Measurements from ENCODE around the gene MAST2.
"Not testable (repeated sequence)": the region's sequence is repeated elsewhere in the genome, so short reads cannot be mapped to it uniquely, and the experiment has no call there.

MAST2 gene

DNA sequence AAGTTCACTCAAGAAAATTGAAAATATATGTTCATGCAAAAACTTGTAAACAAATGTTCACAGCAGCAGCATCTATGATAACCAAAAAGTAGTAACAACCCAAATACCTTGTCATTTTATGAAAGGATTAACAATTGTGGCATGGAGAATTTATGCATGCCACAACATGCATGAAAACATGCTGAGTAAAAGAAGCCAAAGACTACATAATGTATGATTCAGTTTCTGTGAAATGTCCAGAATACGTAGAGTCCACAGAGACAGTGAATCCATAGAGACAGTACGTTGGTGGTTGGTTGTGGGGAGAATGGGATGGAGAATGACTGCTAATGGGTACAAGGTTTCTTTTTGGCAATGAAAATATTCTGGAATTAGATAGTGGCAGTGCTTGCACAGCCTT lies 148.7 kb downstream of the MAST2 start:
- H3K9me3 Mint-ChIP-seq, result no peaks in the 10 kb centered on the region
- ATAC-seq, result no peak
- H3K27me3 Mint-ChIP-seq, result no peaks in the 10 kb centered on the region
- H3K36me3 Mint-ChIP-seq, result no peaks in the 10 kb centered on the region
- no peak overlapping the region for H3K4me3 Mint-ChIP-seq
- H3K4me1 Mint-ChIP-seq, result peaks cover 7% of the 10 kb centered on the region
- H3K27ac Mint-ChIP-seq, result no peak overlapping the region

DNA sequence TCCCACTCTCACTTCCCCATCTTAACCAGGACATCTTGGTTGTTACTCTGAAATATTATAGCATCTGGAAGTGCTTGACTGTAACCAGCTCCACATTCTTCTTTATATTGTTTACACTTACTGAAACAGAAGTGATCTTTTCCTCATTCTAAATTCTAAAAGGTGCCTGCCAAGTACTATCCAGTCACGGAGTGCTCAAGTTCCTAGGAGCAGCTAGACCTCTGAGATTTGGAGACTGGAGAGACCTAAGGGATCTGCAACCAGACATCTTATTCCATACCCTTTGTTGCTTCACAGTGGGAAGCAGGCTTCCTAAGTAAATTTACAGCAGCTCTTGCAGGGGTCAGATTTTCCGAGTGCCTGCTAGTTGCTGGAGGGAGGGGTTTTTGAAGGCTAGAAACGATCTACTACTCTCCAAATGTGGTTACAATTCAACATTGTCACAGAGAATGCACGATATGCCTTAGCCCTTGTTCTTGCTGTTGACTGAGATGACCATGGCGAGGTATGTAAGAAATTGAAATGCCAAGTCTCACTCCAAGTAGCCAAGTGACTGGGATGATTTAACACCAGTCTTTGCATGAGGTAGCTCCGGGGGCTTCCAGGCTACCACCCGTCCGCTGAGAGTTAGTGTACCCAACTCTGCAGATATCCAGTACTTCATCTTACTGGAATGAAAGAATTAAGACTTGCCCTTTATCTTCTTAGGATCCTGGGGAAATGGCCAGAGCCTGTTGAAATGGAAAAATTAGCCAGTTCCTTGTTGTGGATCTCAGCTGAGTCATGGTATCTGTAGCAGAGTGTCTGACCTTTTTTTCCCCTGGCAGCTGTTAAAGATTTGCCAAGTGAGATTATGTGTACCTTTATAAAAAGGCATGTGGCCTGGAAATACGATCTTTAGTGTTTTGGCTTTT lies 150.8 kb downstream of the MAST2 start:
- peaks cover 1% of the 10 kb centered on the region for H3K4me1 Mint-ChIP-seq

DNA sequence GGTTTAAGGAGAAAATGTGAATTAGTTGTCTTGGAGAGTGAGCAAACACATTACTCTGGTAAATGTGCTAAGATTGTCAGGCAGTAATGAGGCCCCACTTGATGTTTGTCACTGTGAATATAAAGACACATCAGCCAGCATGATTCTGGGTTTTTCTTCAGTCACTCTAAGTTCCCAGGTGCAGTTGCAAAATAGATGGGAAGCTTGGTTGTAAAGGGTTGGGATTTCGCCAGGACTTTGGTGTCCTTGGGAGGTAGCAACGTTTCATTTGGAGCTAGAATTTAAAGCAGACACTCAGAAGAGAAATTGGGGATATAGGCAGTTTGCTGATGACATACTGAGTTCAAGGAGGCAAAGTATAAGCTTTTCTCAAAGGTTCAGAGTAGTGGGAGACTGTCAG lies 154.3 kb downstream of the MAST2 start:
- Mint-ChIP-seq H3K9me3 (no peaks in the 10 kb centered on the region), H3K36me3 (peaks cover 18% of the 10 kb centered on the region), H3K4me3 (no peak overlapping the region), H3K27ac (no peak overlapping the region), H3K4me1 (no peaks in the 10 kb centered on the region), H3K27me3 (no peaks in the 10 kb centered on the region)
- ATAC-seq, result no peak

More for the DNA sequence above, 150.8 kb downstream of the MAST2 start:
- Mint-ChIP-seq H3K36me3 (no peaks in the 10 kb centered on the region), H3K27me3 (no peaks in the 10 kb centered on the region), H3K9me3 (no peaks in the 10 kb centered on the region), H3K27ac (no peak overlapping the region), H3K4me3 (no peak overlapping the region)
- ATAC-seq, result no peak

DNA sequence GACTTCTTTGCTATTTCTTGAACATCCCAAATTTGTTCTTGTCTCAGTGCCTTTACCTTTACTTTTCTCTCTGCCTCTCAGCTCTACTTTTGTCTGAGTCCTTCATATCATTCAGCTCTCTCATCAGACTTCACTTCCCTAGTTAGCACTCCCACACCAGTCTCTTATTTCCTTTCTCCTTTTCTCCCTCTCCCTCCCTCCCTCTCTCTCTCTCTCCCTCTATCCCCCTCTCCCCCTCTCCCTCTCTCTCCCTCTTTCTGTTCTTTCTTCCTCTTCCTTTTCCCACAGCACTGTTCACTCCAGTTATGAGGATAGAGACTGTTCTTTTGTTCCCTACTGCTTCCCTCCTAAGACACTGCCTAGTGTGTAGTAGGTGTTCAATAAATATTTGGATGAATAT lies 154.9 kb downstream of the MAST2 start:
- H3K36me3 Mint-ChIP-seq, result peaks cover 24% of the 10 kb centered on the region
- no peak for ATAC-seq
- H3K27ac Mint-ChIP-seq, result no peak overlapping the region

DNA sequence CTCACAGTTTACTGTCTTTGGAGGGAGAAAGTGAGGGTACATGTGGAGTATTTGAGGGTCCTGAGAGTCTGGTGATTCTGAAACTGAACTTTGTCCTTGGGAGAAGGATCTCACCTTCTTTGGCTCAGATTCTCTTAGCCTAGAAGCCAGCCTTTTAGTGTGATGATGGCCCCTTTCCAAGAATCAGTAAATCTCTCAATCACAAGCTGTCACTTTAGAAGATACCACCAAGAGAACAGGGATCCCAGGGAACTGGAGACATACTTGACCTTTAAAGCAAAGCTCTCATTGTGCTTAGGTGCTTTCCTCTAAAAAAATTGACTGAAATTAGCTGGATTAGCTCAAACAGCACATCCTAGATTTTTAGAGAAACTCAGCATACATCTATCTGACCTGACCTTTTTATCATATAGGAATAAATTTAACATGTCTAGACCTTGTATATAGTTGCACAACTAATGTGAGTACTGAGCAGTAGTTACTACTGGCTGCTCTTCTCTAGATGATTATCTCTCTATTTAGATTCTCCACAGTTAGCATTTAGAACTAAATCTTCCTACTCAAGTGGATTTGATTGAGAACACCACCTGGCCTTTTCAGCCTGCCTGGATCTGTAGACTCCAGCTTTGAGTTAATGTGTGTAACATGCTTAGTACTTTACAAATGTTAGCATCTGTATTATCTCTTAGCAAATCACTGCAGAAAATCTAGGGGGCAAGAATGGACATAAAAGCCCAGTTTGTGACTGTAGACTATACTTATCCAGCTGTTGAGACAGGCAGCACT lies 157.7 kb downstream of the MAST2 start:
- no peaks in the 10 kb centered on the region for H3K4me1 Mint-ChIP-seq
- H3K4me3 Mint-ChIP-seq, result no peak overlapping the region
- no peaks in the 10 kb centered on the region for H3K27me3 Mint-ChIP-seq

More for the DNA sequence above, 154.9 kb downstream of the MAST2 start:
- H3K4me1 Mint-ChIP-seq, result no peaks in the 10 kb centered on the region
- H3K9me3 Mint-ChIP-seq, result no peaks in the 10 kb centered on the region
- H3K27me3 Mint-ChIP-seq, result no peaks in the 10 kb centered on the region
- H3K4me3 Mint-ChIP-seq, result no peak overlapping the region

DNA sequence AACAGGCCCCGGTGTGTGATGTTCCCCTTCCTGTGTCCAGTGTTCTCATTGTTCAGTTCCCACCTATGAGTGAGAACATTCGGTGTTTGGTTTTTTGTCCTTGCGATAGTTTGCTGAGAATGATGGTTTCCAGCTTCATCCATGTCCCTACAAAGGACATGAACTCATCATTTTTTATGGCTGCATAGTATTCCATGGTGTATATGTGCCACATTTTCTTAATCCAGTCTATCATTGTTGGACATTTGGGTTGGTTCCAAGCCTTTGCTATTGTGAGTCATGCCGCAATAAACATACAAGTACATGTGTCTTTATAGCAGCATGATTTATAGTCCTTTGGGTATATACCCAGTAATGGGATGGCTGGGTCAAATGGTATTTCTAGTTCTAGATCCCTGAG lies 158.5 kb downstream of the MAST2 start:
- not testable (repeated sequence) for ATAC-seq, H3K27ac Mint-ChIP-seq, H3K9me3 Mint-ChIP-seq, H3K27me3 Mint-ChIP-seq, H3K4me1 Mint-ChIP-seq, H3K4me3 Mint-ChIP-seq
- H3K36me3 Mint-ChIP-seq, result peaks cover 48% of the 10 kb centered on the region

More for the DNA sequence above, 157.7 kb downstream of the MAST2 start:
- ATAC-seq, result no peak
- Mint-ChIP-seq H3K36me3 (peaks cover 47% of the 10 kb centered on the region), H3K27ac (no peak overlapping the region), H3K9me3 (no peaks in the 10 kb centered on the region)

DNA sequence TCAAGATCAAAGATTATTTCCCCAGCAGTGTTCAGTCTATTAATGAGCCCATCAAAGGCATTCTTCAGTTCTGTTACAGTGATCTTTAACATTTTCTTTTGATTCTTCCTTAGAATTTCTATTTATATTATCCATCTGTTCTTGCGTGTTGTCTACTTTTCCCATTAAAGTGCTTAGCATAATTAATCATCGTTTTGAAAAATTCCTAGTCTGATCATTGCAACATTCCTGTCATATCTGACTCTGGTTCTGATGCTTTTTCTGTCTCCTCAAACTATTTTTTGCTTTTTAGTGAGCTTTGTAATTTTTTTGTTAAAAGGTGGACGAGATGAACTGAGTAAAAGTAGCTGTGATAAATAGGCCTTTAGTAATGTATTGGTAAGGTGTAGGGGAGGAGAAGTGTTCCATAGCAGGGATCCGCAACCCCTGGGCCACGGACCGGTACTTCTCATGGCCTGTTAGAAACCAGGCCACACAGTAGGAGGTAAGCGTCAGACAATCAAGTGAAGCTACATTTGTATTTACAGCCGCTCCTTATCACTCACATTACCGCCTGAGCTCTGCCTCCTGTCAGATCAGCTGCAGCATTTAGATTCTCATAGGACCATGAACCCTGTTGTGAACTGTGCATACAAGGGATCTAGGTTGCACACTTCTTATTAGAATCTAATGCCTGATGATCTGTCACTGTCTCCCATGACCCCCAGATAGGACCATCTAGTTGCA lies 165.7 kb downstream of the MAST2 start:
- ATAC-seq, result no peak
- H3K27me3 Mint-ChIP-seq, result no peaks in the 10 kb centered on the region

DNA sequence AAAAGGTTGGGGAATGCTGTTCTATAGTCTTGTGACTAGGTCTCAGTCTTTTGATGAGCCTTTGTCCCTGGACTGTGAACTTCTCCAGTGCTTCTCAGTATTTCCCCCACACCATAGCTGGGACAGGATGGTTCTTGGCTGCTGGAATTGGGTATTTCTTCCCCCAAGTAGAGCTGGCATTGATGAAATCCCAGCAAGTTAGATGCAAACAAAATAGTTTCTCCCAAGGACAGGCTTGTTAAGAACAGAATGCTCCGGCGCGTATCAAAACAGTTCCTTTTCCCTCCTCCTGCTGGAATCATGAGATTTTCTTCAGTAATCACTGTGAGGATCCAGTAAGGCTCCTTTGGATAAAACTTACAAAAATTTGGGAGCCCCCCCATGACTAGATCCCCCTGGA lies 166.5 kb downstream of the MAST2 start:
- no peak overlapping the region for H3K27ac Mint-ChIP-seq
- H3K4me3 Mint-ChIP-seq, result no peak overlapping the region
- no peaks in the 10 kb centered on the region for H3K27me3 Mint-ChIP-seq
- no peaks in the 10 kb centered on the region for H3K9me3 Mint-ChIP-seq
- H3K4me1 Mint-ChIP-seq, result no peaks in the 10 kb centered on the region
- ATAC-seq, result no peak
- peaks cover 27% of the 10 kb centered on the region for H3K36me3 Mint-ChIP-seq

More for the DNA sequence above, 165.7 kb downstream of the MAST2 start:
- no peaks in the 10 kb centered on the region for H3K9me3 Mint-ChIP-seq
- no peak overlapping the region for H3K27ac Mint-ChIP-seq
- no peak overlapping the region for H3K4me3 Mint-ChIP-seq
- H3K4me1 Mint-ChIP-seq, result no peaks in the 10 kb centered on the region
- H3K36me3 Mint-ChIP-seq, result peaks cover 35% of the 10 kb centered on the region

DNA sequence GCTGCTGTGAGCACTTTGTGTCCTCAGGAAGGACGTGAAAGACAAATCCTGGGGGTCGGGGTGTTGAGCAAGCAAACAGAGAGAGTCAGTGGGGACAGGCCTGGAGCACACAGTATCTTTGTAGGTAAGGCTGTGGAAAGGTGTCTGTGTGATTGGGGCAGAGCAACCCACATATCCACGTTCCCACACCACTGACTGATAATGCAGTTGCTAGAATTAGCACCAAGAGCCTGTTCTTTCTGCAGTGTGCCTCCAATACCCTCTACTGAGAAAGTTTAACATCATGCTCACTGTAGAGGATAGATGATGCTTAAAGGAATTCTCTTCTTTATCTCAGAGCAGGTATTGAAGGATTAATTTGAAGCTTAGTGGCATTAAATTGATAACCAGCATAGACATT lies 167.9 kb downstream of the MAST2 start:
- no peak overlapping the region for H3K4me3 Mint-ChIP-seq
- no peaks in the 10 kb centered on the region for H3K9me3 Mint-ChIP-seq
- ATAC-seq, result no peak
- H3K27me3 Mint-ChIP-seq, result no peaks in the 10 kb centered on the region
- H3K27ac Mint-ChIP-seq, result no peak overlapping the region
- peaks cover 18% of the 10 kb centered on the region for H3K36me3 Mint-ChIP-seq
- no peaks in the 10 kb centered on the region for H3K4me1 Mint-ChIP-seq

DNA sequence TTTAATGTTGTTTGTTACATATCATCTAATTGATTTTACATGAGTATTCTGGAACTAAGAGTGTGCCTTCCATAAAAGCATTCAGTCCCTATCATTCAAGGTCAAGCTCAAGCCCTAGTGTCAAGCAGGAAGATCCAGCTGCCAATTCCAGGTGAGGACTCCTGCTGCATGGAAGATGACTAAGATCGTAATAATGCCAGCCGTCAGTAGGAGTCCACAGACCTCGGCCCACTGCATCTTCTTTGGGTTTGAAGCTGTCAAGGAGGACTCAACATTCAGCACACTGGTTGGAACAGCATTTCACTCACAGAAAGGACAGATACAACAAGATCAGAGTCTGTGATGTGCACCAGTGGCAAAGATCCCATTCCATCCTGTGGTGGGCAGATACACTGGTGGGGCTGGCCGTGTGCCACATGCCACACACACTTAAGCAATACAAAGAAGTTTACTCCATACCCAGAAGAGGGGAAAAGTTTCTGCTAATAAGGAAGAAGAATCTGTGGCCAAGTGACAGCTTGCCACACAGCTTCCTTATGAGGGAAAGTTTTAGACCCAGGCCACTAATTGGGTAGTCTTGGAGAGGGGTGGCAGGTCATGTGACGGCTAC lies 168.6 kb downstream of the MAST2 start:
- no peak for ATAC-seq
- Mint-ChIP-seq H3K36me3 (peaks cover 18% of the 10 kb centered on the region), H3K9me3 (no peaks in the 10 kb centered on the region)

DNA sequence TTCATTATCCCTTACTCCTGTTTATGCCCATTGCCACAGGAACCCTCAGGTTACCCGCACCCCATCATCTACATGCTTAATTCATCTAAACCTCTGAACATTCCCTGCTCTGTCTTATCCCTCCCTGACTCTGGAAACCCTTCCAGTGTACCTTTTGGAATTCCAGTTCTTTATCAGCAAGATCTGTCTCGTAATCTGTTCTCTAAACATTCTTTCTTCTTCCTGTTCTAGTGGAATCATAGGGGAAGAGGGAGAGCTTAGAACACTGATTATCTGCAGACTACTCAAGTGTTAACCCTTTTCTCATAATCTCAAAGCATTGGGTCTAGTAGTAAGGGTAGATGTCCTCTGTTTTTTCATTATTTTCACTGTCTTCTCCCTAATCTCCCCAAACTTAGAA lies 169.2 kb downstream of the MAST2 start:
- H3K4me1 Mint-ChIP-seq, result no peaks in the 10 kb centered on the region
- H3K9me3 Mint-ChIP-seq, result no peaks in the 10 kb centered on the region
- ATAC-seq, result no peak
- peaks cover 18% of the 10 kb centered on the region for H3K36me3 Mint-ChIP-seq
- no peaks in the 10 kb centered on the region for H3K27me3 Mint-ChIP-seq
- no peak overlapping the region for H3K27ac Mint-ChIP-seq
- no peak overlapping the region for H3K4me3 Mint-ChIP-seq

More for the DNA sequence above, 168.6 kb downstream of the MAST2 start:
- no peaks in the 10 kb centered on the region for H3K27me3 Mint-ChIP-seq
- no peak overlapping the region for H3K4me3 Mint-ChIP-seq
- no peaks in the 10 kb centered on the region for H3K4me1 Mint-ChIP-seq
- H3K27ac Mint-ChIP-seq, result no peak overlapping the region

DNA sequence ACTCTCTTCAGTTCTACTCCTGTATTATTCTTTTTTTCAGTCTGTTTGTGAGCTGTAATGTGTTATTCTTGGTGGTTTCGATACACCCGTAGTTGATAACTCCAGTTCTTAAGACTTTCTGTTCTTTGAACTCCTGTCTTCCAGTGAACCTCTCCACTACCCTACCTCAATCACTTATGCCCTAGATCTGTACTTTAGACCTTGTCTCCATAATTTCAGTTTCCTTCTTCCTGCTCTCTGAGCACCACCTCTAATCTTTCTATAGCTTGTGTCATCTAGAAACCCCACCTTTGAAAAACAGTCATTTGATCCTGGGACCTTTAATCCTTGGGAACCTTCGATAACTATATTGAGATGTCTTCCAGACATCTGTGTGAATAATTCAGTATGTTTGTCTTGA lies 169.7 kb downstream of the MAST2 start:
- Mint-ChIP-seq H3K4me1 (no peaks in the 10 kb centered on the region), H3K27me3 (no peaks in the 10 kb centered on the region), H3K27ac (no peak overlapping the region), H3K36me3 (peaks cover 18% of the 10 kb centered on the region), H3K4me3 (no peak overlapping the region), H3K9me3 (no peaks in the 10 kb centered on the region)
- ATAC-seq, result no peak

DNA sequence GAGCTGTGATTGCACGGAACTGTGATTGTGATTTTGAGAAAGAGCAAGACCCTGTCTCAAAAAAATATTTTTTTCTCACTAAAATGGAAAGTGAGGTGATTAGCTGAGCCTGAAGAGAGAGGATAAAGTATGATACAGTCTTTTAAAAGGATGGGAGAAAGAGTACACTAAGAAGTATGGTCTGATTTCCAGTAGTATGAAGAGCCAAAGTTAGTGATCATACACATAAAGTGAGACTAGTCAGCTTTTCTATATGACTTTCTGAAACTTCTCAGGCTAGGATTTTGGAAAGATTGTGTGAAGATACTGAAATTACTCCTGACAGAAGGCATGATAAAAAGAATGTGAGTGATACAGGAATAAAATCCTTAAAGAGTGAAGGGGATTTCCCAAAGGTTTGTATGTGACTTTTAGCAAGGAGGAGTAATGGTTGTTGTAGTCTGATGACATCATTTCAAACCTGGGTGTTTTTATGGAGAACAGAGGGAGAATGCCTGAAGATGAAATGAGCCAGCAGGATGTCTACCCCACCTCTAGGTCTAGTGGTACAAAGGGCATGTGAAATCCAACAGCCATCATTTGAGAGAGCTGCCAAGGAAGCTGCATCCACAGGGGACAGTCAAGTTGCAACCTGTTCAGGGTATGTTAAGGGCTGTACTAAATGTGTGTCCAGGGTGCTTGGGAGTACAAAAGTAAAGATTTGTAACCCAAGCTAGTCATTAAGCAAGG lies 171.3 kb downstream of the MAST2 start:
- Mint-ChIP-seq H3K4me1 (no peaks in the 10 kb centered on the region), H3K27ac (no peak overlapping the region), H3K4me3 (no peak overlapping the region), H3K9me3 (no peaks in the 10 kb centered on the region), H3K36me3 (peaks cover 7% of the 10 kb centered on the region), H3K27me3 (no peaks in the 10 kb centered on the region)
- ATAC-seq, result no peak

DNA sequence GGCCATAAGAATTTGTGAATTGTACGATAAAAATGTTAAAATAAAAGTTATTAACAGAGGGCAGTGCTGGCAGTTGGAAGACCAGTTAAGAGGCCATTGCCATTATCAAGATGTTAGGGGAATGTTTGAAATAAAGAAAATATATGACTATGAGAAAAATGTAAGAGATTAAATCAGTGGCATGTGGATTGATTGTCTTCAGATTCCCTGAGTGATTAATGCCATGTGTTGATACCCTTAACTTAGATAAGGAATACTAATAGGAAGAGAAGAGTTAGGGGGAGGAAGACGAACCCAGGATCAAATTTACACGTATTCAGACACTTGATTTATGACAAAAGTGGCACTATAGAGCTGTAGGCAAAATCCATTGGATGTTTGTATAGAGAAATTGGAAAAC lies 173.2 kb downstream of the MAST2 start:
- no peaks in the 10 kb centered on the region for H3K9me3 Mint-ChIP-seq
- no peak overlapping the region for H3K4me3 Mint-ChIP-seq
- H3K27me3 Mint-ChIP-seq, result no peaks in the 10 kb centered on the region
- H3K4me1 Mint-ChIP-seq, result no peaks in the 10 kb centered on the region
- no peak for ATAC-seq
- H3K27ac Mint-ChIP-seq, result no peak overlapping the region
- H3K36me3 Mint-ChIP-seq, result peaks cover 6% of the 10 kb centered on the region

Measured in stimulated activated memory B cell treated with anti-CD40 and anti-IgM and Interleukin-4, amounts not matched to agents 10 μg/mL and 1 μg/mL and 100 μg/mL, for 72 hours (primary cell).